WERI-Rb-1 (cell line): ENCODE results near the gene CEACAM6.

ENCODE experiments used
- DNase-seq: peaks from one replicate; pipeline ENCODE4 v3.0.0-alpha.2; 2020
- H3K27ac ChIP-seq: fragments of 250-450 bp; sonication (Bioruptor Pico); 2 replicates; pipeline ENCODE4 v1.5.1; 2020; ENCODE audit warnings: mild to moderate bottlenecking, moderate library complexity
- H3K27me3 ChIP-seq: fragments of 250-450 bp; sonication (Bioruptor Pico); 2 replicates; pipeline ENCODE4 v1.5.1; 2021; ENCODE audit warnings: mild to moderate bottlenecking, low read depth, moderate library complexity; ENCODE audit not compliant: insufficient read depth, severe bottlenecking
- H3K36me3 ChIP-seq: fragments of 250-450 bp; sonication (Bioruptor Pico); 2 replicates; pipeline ENCODE4 v1.5.1; 2020; ENCODE audit warnings: mild to moderate bottlenecking, moderate library complexity
- H3K4me3 ChIP-seq: 2 replicates; pipeline ENCODE4 v1.5.1; 2011; ENCODE audit warnings: low read depth, mild to moderate bottlenecking, control low read depth, low read length
- H3K9me3 ChIP-seq: fragments of 250-450 bp; sonication (Bioruptor Pico); 2 replicates; pipeline ENCODE4 v1.5.1; 2021; ENCODE audit warnings: mild to moderate bottlenecking, moderate library complexity; ENCODE audit not compliant: severe bottlenecking
- TF ChIP-seq, protein P1 (sequence below): IDR thresholded peaks from 2 replicates; pipeline ENCODE4 v1.5.1; 2011; ENCODE audit warnings: low read depth, mild to moderate bottlenecking, control low read depth, inconsistent platforms, low read length

CEACAM6 gene

DNA sequence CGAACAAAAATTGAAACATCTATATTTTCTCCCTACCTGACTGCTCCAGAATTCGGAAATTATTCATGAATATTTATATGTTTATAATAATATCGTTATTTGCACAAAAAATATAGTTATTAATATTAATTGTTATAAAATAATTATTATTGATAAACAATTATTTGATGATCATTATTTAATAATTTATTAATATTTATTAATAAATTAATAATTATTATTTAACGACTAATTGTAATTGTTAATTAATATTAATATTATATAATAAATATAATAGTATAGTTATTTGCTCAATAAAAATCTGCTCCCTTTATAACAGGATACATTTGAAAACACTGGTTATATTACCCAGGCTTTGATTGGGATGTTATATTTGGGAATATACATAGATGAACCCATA is 14.3 kb downstream of the CEACAM6 start:
- H3K36me3 ChIP-seq, result no peaks in the 10 kb centered on the region
- TF ChIP-seq, protein P1, sequence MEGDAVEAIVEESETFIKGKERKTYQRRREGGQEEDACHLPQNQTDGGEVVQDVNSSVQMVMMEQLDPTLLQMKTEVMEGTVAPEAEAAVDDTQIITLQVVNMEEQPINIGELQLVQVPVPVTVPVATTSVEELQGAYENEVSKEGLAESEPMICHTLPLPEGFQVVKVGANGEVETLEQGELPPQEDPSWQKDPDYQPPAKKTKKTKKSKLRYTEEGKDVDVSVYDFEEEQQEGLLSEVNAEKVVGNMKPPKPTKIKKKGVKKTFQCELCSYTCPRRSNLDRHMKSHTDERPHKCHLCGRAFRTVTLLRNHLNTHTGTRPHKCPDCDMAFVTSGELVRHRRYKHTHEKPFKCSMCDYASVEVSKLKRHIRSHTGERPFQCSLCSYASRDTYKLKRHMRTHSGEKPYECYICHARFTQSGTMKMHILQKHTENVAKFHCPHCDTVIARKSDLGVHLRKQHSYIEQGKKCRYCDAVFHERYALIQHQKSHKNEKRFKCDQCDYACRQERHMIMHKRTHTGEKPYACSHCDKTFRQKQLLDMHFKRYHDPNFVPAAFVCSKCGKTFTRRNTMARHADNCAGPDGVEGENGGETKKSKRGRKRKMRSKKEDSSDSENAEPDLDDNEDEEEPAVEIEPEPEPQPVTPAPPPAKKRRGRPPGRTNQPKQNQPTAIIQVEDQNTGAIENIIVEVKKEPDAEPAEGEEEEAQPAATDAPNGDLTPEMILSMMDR, result no peak
- H3K27ac ChIP-seq, result no peak overlapping the region
- H3K9me3 ChIP-seq, result no peaks in the 10 kb centered on the region
- no peak for DNase-seq
- H3K4me3 ChIP-seq, result no peak overlapping the region
- peaks cover 4% of the 10 kb centered on the region for H3K27me3 ChIP-seq

DNA sequence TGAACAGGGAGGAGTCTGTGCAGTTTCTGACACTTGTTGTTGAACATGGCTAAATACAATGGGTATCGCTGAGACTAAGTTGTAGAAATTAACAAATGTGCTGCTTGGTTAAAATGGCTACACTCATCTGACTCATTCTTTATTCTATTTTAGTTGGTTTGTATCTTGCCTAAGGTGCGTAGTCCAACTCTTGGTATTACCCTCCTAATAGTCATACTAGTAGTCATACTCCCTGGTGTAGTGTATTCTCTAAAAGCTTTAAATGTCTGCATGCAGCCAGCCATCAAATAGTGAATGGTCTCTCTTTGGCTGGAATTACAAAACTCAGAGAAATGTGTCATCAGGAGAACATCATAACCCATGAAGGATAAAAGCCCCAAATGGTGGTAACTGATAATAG is 16.1 kb downstream of the CEACAM6 start:
- H3K4me3 ChIP-seq, result no peak overlapping the region
- no peak for DNase-seq
- TF ChIP-seq, protein P1, result no peak
- H3K27me3 ChIP-seq, result peaks cover 2% of the 10 kb centered on the region
- no peaks in the 10 kb centered on the region for H3K36me3 ChIP-seq
- H3K9me3 ChIP-seq, result no peaks in the 10 kb centered on the region
- no peak overlapping the region for H3K27ac ChIP-seq

- Histone ChIP-seq H3K9me3 (no peaks in the 10 kb centered on the region), H3K36me3 (no peaks in the 10 kb centered on the region), H3K27me3 (no peaks in the 10 kb centered on the region), H3K4me3 (no peak overlapping the region), H3K27ac (no peak overlapping the region)
- TF ChIP-seq, protein P1, result no peak
- DNase-seq, result no peak
Observed at GRCh38 chr19:41774515-41774980, 19.2 kb downstream of the CEACAM6 start.

- no peak overlapping the region for H3K4me3 ChIP-seq
- TF ChIP-seq, protein P1, result no peak
Observed at GRCh38 chr19:41776700-41777099, 21.4 kb downstream of the CEACAM6 start.

GRCh38 chr19:41783612-41784011 is 28.3 kb downstream of the CEACAM6 start:
- Histone ChIP-seq H3K27ac (no peak overlapping the region), H3K27me3 (peaks cover 44% of the 10 kb centered on the region), H3K4me3 (no peak overlapping the region), H3K9me3 (no peaks in the 10 kb centered on the region), H3K36me3 (no peaks in the 10 kb centered on the region)
- DNase-seq, result no peak
- TF ChIP-seq, protein P1, result no peak

More at GRCh38 chr19:41776700-41777099, 21.4 kb downstream of the CEACAM6 start:
- Histone ChIP-seq H3K27ac (no peak overlapping the region), H3K36me3 (no peaks in the 10 kb centered on the region), H3K9me3 (no peaks in the 10 kb centered on the region), H3K27me3 (peaks cover 12% of the 10 kb centered on the region)
- no peak for DNase-seq

- DNase-seq, result no peak
- peaks cover 47% of the 10 kb centered on the region for H3K27me3 ChIP-seq
- no peak overlapping the region for H3K27ac ChIP-seq
- H3K36me3 ChIP-seq, result no peaks in the 10 kb centered on the region
- TF ChIP-seq, protein P1, result no peak
- no peaks in the 10 kb centered on the region for H3K9me3 ChIP-seq
- no peak overlapping the region for H3K4me3 ChIP-seq
Observed at GRCh38 chr19:41784312-41784711, 29.0 kb downstream of the CEACAM6 start.
